G401 (cell line): ENCODE results near the gene AGBL3. TPM values are rescaled to one million over a fixed set of nuclear protein-coding genes. Genes with fewer than 3 reads are reported as not detected.
"Not testable (repeated sequence)": the region's sequence is repeated elsewhere in the genome, so short reads cannot be mapped to it uniquely, and the experiment has no call there.

Experiments used
- DNase-seq: peaks from one replicate; pipeline ENCODE4 v3.0.0-alpha.2; 2015; ENCODE audit warnings: low spot score
- in situ Hi-C: cut with HindIII; loops from 2 replicates; pipeline ENCODE4 v1.10.0; 2016; ENCODE audit warnings: low sequenced_read_pairs, mixed read lengths
- total RNA-seq: library from RNA; depleted of rRNA; stranded (reverse); fragments of >200 nt; shearing (Covaris generic); gene quantifications from 2 replicates; pipeline ENCODE4 v1.2.3, GENCODE V29; 2014

Gene AGBL3
- total RNA-seq, 1 experiment from 2014 or later: 0.27 TPM

DNA sequence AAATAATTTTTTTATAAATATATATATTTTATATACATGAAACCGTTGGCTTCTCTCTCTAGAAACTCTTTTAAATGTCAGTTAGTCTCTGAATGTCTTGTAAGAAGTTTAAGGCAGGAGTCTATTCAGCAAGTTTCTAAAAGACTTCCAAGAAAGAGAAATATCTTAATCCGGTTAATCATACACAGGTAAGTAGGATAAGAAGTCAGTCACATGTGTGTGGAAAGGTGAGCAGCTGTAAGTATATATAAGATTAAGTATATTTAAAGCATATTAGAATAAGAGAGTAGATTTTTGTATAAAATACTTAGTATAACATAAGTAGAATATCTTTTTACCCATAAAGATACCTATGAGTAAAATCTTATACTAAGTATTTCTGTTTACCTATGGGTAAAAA lies 48.9 kb downstream of the AGBL3 start:
- in situ Hi-C loops: no loop called here
- no peak for DNase-seq

DNA sequence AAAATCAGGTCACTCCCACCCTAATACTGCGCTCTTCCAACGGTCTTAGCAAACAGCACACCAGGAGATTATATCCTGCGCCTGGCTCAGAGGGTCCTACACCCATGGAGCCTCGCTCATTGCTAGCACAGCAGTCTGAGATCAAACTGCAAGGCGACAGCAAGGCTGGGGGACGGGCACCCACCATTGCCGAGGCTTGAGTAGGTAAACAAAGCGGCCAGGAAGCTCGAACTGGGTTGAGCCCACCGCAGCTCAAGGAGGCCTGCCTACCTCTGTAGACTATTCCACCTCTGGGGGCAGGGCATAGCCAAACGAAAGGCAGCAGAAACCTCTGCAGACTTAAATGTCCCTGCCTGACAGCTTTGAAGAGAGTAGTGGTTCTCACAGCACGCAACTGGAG lies 80.7 kb downstream of the AGBL3 start:
- DNase-seq, in situ Hi-C loops: not testable (repeated sequence)

DNA sequence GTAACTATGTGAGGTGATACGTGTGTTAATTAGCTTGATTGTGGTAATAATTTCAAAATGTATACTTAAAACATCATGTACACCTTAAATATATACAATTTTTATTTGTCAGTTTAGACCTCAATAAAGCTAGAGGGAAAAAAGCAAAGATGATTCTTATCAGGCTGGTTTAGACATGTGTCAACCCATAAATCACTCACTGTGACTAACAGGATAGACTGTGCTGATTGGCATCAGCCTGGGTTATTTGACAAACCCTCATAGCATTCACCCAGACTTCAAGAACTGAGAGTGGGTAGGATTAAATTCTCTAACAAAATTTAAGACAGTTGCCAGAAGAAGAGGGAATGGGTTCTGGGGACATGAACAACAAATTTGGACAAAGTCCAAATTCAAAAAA lies 87.8 kb downstream of the AGBL3 start:
- DNase-seq: no peak
- in situ Hi-C loops: no loop called here

DNA sequence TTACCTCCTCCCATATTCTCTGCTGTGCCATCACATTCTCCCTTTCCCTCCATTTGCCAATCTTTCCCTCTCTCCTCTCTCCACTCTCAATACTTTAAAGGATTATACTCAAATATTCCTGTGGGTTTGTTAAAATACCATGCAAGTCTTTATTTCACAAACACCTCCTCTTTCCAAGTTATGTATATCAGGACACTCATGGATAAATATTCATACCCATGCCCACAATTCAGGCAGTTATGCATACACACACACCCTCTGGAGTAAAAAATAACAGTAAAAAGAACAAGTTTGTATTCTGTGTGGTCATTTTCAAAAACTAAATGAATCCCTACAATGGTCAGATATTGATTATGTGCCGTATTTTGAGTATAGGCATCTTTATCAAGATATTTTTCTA lies 88.2 kb downstream of the AGBL3 start:
- DNase-seq: no peak
- in situ Hi-C loops: no loop called here

DNA sequence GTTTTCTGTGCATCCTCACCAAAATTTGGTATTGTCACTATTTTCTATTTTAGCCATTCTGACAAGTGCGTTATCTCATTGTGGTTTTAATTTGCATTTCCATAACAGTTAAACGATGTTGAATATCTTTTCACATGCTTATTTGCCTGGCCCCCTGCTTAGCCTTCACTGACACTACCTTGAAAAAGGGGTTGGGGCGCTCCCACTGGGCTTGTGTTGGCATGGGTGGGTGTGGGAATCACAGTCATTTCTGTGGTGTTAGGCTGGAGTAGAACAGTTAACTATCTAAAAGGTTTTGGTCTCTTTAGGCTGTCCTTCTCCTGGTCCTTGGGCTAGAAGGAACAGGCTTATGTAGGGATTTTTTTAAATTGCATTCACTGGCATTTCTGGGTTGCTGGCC lies 89.4 kb downstream of the AGBL3 start:
- in situ Hi-C loops: no loop called here

DNA sequence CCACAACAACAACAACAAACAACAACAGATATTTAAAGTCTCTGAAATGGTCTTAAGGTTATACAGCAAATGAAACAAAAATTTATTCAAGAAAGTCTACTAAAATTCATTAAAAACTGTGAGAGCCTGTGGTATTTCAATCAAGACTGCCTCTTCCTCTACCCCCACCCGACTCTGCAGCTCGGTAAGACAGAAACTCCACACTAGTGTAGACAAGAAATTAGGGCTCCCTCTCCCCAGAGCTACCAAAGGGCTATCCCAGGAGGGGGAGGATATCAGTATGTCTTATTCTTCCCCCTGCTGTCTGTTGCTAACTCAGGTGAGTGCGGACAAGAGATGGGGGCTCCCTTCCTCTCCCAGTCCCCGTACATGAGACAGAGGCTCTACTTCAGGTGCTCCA lies 90.6 kb downstream of the AGBL3 start:
- no peak for DNase-seq
- in situ Hi-C loops: no loop called here

More for the DNA sequence above, 89.4 kb downstream of the AGBL3 start:
- no peak for DNase-seq

DNA sequence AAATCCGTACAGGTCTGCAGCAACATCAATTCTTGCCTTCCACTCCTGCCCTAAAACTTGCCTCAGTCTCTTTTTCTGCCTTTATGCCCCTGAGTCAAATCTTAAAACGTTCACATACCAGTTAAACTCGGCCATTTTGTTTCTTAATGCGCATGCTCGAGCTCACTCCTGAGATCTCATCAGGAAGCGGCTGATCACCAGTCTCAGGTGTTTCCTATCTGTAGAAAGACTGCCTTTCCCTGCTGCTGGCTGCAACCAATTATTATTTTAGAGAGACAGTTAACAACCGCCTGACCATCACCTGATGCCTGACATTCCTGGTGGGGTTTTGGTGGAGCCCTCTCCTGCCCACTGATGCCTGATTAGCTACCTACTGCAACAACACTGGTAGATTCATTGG lies 91.3 kb downstream of the AGBL3 start:
- DNase-seq: no peak
- in situ Hi-C loops: no loop called here

DNA sequence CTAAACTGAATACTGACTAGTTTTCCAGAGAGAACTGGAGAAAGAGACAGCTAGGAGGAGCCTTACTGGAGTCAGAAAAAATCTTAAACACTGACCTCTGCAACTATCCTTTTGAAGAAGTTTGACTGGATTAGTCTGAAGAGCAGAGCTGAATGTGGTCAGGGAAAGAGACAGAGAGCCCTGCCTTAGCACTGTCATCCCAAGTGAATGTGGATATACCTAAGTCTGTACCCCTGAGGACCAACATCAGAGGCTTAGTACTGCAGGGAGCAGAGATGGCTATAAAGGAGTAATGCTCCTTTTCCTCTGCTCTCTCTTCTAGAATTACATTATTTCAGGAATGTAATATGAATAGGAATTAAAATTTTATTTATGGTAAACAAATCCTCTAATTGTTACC lies 91.7 kb downstream of the AGBL3 start:
- DNase-seq: no peak
- in situ Hi-C loops: no loop called here

DNA sequence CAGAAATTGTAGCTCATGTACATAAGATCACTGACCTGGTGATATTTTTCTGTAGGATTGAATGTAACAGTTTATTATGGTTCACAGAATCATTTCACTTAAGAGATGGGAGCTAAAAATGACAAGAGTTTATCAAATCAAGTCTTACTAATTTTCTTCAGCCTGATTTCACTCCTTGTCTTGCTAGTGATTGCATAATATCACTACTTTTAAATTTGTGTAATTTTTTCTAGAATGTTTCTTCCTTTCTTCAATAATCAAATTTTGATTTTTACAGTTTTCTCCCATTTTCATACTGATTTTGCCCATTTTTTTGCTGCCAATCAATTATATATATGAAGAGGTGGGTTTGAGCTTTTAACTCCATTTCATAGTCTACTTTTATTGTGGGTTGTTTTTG lies 92.8 kb downstream of the AGBL3 start:
- in situ Hi-C loops: no loop called here
- DNase-seq: no peak

DNA sequence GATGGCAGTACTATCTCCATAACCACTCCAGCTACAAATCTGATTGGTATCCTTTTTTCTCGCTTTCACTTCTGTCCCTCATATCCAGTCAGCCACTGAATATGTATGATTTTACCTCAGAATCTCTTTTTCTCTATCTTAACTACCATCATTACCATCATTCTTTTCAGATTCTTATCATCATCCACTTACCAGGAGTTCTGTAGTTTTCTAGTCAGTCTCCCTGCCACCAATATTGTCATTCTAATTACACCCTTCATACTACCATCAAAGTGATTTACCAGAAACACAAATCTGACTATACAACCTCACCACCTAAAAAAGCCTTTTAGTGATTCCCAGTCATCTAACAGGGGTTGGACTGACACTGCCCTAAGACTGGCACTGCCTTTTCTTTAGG lies 96.7 kb downstream of the AGBL3 start:
- in situ Hi-C loops: no loop called here
- DNase-seq: no peak

DNA sequence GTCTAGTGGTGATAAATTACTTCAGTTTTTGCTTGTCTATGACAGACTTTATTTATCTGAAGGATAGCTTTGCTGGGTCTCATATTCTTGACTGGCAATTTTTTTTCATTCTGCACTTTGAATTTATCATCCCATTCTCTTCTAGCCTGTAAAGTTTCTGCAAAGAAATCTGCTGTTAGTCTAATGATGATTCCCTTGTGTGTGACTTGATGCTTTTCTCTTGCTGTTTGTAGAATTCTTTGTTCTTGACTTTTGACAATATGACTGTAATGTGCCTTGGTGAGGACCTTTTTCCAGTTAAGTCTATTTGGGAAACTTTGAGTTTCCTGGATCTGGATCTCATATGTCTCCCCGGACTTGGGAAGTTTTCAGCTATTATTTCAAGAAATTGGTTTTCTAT lies 102.3 kb downstream of the AGBL3 start:
- in situ Hi-C loops: no loop called here

DNA sequence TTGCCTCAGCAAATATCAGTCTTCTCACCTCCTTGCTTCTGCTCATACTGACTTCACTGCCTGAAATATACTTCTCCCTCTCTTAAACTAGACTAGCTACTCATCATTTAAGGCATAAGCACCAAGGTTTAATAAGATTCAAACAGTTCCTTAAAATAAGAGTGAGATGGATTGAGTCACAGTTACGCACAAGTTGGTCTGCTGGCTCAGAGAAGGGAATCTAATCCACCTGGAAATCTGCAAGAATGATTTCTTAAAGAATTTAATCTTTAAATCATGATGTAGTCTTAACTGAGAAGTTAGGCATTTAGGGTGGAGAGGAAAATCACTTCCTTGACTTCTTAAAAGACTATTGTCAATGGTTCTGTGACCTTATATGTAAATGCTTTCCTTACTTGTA lies 105.4 kb downstream of the AGBL3 start:
- in situ Hi-C loops: no loop called here
- no peak for DNase-seq

More for the DNA sequence above, 102.3 kb downstream of the AGBL3 start:
- DNase-seq: no peak

DNA sequence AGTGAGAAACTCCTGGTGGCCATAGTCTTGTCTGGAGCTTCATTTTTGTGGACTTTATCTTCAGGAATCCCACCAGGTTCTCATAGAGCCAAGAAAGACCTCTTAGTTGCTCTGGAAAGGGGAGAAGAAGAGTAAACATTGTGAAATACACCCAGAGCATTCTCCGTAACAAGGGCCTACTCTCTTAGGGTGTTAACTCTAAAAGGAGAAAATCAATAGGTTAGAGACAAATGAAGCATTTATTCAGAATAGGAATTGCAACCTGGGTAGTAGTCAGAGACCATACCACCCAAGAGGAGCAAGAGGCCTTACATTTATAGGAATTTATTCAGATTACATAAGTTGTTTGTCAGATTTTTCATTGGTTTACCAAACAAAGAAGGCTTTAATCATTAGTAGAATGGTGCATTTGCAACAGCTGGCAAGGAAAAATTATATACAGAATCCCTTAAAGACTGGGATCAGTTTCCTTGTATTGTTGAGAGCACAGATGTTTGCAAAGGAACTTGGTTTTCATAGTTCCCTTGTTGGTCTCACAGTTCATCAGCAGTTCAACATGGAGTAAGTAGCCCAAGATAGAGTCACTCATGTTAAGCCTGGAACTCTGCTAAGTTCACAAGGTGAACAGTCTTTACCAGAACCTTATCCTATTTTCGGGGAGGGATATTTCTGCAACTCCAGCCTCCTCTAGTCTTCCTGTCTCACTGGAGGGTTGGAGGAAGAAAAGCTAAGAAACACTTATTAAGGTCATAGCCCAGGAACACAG lies 108.3 kb downstream of the AGBL3 start:
- in situ Hi-C loops: no loop called here
- no peak for DNase-seq

DNA sequence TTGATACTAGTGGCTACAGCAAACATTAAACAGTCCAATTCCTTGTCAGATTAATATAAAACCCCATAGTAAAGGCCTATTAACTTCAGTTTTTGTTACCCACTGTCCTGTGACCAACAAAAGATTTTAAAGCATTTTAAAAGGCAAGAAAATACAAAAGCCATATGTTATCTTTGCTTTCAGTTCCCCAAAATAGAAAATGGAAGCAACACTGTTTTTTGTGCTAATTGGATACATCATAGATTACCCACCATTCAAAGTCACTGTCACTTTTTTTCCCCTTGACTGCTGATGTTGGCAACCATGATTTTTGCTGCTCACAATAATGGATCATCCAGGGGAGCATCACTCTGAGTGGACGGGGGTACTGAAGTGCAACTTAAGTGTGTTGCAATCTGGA lies 109.1 kb downstream of the AGBL3 start:
- in situ Hi-C loops: no loop called here
- DNase-seq: no peak

DNA sequence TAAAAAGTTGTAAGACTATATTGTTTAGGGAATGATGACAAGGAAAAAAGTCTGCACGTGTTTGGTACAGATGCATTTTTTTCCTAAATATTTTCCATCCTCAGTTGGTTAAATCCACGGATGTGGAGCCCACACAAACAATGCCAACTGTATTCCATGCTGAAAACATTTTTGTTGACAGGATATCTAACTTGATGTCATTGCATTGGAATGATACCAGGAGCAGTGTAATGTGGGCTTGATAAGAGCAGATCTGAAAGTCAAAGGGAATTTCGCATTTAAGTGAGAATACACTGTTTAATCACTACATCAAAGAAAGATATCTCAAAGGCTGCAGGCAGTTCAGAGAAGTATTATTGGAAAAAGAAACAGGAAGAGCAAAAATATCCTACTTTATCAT lies 112.1 kb downstream of the AGBL3 start:
- in situ Hi-C loops: no loop called here
- no peak for DNase-seq

DNA sequence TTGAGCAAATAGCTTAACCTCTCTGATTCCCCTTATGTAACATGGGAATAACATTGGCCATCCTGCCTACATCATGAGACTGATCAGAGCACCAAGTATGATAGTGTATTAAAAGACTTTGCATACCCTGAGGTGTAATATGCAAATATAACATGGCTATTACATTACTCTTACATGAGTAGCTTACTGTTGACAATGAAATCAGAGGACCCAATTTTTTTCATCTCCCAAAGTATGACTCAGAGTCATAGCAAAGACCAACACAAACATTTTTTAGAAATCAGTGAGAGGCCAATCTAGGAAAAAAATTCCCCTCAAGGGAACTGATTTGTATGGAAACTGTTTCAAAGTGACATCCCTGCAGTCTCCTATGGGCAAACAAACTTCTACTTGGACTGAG lies 114.5 kb downstream of the AGBL3 start:
- no peak for DNase-seq
- in situ Hi-C loops: no loop called here

DNA sequence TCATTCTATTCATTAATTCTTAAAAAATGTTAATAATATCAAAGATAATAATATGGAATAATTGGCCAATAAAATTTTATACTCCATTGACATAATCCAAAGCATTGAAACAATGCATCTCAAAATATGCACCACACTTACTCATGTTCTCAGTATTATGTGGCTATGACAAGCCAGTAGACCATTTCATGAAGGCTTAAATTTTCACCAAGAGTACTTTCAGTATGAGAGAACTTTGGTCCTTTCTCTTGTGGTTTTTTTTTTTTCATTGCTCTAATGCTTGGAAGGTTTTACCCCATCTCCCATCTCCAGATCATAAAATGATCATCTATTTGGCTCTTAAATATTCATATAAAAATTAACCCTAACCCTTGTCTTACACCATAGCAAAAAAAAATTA lies 116.1 kb downstream of the AGBL3 start:
- DNase-seq: no peak
- in situ Hi-C loops: no loop called here

DNA sequence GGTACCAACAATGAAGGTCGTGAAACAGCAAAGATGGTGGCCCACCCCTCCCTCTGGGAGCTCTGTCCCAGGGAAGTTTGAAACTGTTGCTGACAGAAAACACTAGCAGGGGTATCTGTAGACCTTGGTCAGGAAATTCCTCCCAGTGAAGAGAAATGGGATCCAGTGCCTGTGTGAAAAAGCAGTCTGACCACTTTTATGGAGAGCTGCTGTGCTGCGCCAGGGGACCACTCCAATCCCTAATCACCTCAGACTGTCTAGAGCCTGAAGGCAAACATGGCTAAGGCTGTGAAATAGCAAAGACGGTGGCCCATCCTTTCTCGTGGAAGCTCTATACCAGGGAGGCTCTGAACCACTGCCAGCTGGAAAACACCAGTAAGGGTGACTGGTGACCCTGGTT lies 123.3 kb downstream of the AGBL3 start:
- DNase-seq: no peak
- in situ Hi-C loops: no loop called here

DNA sequence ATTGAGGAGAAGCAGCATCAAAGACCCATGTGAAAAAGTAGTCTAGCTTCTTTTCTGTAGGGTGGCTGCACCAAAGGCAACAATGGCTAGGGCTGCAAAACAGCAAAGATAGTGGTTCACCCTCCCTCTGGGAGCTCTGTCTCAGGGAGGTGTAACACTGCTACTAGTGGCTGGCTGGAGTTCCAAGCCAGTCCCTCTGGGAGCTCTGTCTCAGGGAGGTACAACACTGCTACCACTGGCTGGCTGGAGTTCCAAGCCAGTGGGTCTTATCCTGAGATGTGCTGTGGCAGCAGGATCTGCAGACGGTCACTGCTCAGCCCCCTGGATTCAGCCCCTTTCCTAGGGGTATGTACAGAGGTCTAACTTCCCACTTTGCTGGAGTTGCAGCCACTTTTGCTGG lies 123.7 kb downstream of the AGBL3 start:
- in situ Hi-C loops: no loop called here
- no peak for DNase-seq

DNA sequence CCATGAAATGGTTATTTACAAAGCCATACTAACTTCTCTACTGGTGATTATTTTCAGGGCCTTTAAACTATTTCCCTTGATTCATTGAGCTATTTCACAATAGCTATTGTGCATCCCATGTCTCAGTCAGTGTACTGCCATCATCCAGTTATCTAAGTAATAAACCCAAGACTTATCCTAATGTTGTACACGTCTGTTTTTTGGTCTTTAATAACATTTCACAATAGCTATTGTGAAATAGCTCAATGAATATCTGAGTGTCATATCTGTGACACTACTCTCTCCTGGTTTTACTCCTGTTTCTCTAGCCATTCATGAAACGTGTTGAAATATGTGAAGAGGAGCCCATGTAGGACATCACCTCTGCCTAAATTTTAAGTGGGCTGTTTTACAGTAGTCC lies 125.1 kb downstream of the AGBL3 start:
- no peak for DNase-seq
- in situ Hi-C loops: no loop called here

DNA sequence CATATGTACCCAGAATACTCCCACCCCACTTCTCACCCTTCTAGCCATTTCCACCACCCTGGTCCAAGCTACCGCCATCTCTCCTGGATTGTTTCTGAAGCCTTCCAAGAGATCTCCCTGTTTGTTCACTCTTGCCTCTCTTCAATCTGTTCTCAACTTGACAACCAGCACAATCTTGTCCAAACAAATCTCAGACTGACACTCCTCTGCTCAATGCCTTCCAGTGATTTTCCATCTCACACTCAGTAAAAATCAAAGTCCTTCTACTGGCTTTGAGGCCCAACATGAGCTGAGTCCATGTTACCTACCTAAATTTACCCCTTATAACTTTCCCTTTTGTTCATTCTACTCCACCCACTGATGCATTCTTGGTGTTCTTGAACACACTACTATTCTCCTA lies 128.3 kb downstream of the AGBL3 start:
- DNase-seq: no peak
- in situ Hi-C loops: no loop called here

DNA sequence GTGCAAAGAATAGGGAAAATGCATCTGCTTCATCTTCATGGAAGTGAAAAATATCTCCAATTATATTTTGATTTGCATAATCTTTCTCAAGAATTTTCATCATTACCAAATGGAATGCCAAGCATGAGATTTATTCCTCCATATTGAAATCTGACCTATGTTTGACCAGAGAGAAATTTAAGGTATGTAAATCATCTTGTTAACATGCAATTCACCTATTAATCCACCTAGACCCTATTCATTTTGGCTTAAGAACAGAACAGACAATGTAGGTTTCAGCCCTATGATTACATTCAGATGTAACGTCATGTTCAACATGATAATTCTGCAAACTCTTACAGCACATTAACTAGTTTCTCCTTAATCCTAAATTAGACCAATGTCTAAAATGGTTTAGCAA lies 130.8 kb downstream of the AGBL3 start:
- in situ Hi-C loops: no loop called here
- DNase-seq: no peak
